NT2/D1 (cell line): ENCODE data around the gene TRAPPC2.

Experiments used
- SUZ12 ChIP-seq: IDR thresholded peaks from 2 replicates; pipeline ENCODE4 v1.6.1; 2011; ENCODE audit not compliant: insufficient read length, insufficient read depth; ENCODE audit errors: extremely low read depth
- YY1 ChIP-seq: IDR thresholded peaks from 2 replicates; pipeline ENCODE4 v1.6.1; 2011; ENCODE audit not compliant: insufficient read length, insufficient read depth
- ZNF274 ChIP-seq: IDR thresholded peaks from 2 replicates; pipeline ENCODE4 v1.6.1; 2011; ENCODE audit warnings: mild to moderate bottlenecking, low read depth, low read length

- TF ChIP-seq SUZ12: no peak
- no peak for TF ChIP-seq ZNF274
- TF ChIP-seq YY1: no peak
Measured at GRCh38 chrX:13695601-13696115, 38.8 kb downstream of the TRAPPC2 start.
